Effector memory CD4-positive, alpha-beta T cell (primary cell): ENCODE data around the gene R3HDM2.

Source experiments
- DNase-seq, 3 donors: peaks; one replicate each; pipeline ENCODE4 v3.0.0-alpha.2; 2020
- H3K27ac ChIP-seq: 2 replicates; pipeline ENCODE4 v1.7.0; 2013; ENCODE audit warnings: mild to moderate bottlenecking, low read length, moderate library complexity; ENCODE audit not compliant: insufficient read depth, poor library complexity, severe bottlenecking
- H3K27me3 ChIP-seq: replicated peaks from 2 replicates; pipeline ENCODE4 v1.7.0; 2013; ENCODE audit warnings: mild to moderate bottlenecking, low read length; ENCODE audit not compliant: insufficient read depth, control insufficient read depth, poor library complexity, severe bottlenecking
- H3K36me3 ChIP-seq: 2 replicates; pipeline ENCODE4 v1.7.0; 2013; ENCODE audit warnings: mild to moderate bottlenecking, low read length, moderate library complexity; ENCODE audit not compliant: control insufficient read depth, insufficient read depth
- H3K4me1 ChIP-seq: 2 replicates; pipeline ENCODE4 v1.7.0; 2013; ENCODE audit warnings: low read length, mild to moderate bottlenecking; ENCODE audit not compliant: control insufficient read depth, insufficient read depth, poor library complexity, severe bottlenecking
- H3K4me3 ChIP-seq: 2 replicates; pipeline ENCODE4 v1.7.0; 2013; ENCODE audit warnings: low read length, low read depth, mild to moderate bottlenecking; ENCODE audit not compliant: insufficient read depth, poor library complexity, severe bottlenecking
- H3K9me3 ChIP-seq: 2 replicates; pipeline ENCODE4 v1.7.0; 2013; ENCODE audit warnings: mild to moderate bottlenecking, low read length, moderate library complexity; ENCODE audit not compliant: control insufficient read depth
- total RNA-seq, 3 donors: gene quantifications; one replicate each; lab custom pipeline; 2026; lab: John Stamatoyannopoulos, UW

Gene R3HDM2
- 36.7 to 50.7 (median 39.7) reads per million in 3 donors for total RNA-seq

- Histone ChIP-seq H3K27me3 (no peaks in the 10 kb centered on the region), H3K36me3 (no peaks in the 10 kb centered on the region), H3K4me1 (peaks cover 13% of the 10 kb centered on the region)
These were observed at the start of gene R3HDM2 for GRCh38 chr12:57430931-57431566. TSS of gene R3HDM2 (minus strand) at chr12:57431043. CDS start at chr12:57310428, 120,615 bp downstream.

GRCh38 chr12:57479376-57480115, 48.7 kb upstream of the R3HDM2 start, which contains the start of gene ARHGAP9:
TSS of gene ARHGAP9 (minus strand) at chr12:57479866. CDS start at chr12:57479406, 460 bp downstream.
- H3K9me3 ChIP-seq = no peaks in the 10 kb centered on the region
- peaks cover 8% of the 10 kb centered on the region for H3K36me3 ChIP-seq
- no peaks in the 10 kb centered on the region for H3K27me3 ChIP-seq
- peak within 1 kb of the TSS; percentile 90 for H3K27ac ChIP-seq
- H3K4me3 ChIP-seq = peak within 1 kb of the TSS; percentile 26
- H3K4me1 ChIP-seq = peaks cover 52% of the 10 kb centered on the region
- peak; percentile 51 to 57 (median 57) for DNase-seq

More at GRCh38 chr12:57430931-57431566, at the start of gene R3HDM2:
- Histone ChIP-seq H3K4me3 (peak within 1 kb of the TSS; percentile 50), H3K27ac (peak within 1 kb of the TSS; percentile 84), H3K9me3 (no peaks in the 10 kb centered on the region)
- DNase-seq = peak; percentile 88 to 92 (median 92)

- H3K4me3 ChIP-seq = peak overlapping the region; percentile 26
- H3K27ac ChIP-seq = peak overlapping the region; percentile 90
- H3K27me3 ChIP-seq = no peaks in the 10 kb centered on the region
- no peaks in the 10 kb centered on the region for H3K9me3 ChIP-seq
- no peak for DNase-seq
- peaks cover 14% of the 10 kb centered on the region for H3K36me3 ChIP-seq
- peaks cover 52% of the 10 kb centered on the region for H3K4me1 ChIP-seq
These were observed 48.2 kb upstream of the R3HDM2 start for GRCh38 chr12:57479043-57479375.

GRCh38 chr12:57477710-57478681, 47.2 kb upstream of the R3HDM2 start:
- peaks cover 22% of the 10 kb centered on the region for H3K36me3 ChIP-seq
- H3K4me3 ChIP-seq = peak overlapping the region; percentile 75
- H3K9me3 ChIP-seq = no peaks in the 10 kb centered on the region
- peak; percentile 49 to 67 (median 59) for DNase-seq
- H3K27ac ChIP-seq = peak overlapping the region; percentile 90
- H3K27me3 ChIP-seq = no peaks in the 10 kb centered on the region
- H3K4me1 ChIP-seq = peaks cover 52% of the 10 kb centered on the region

- Histone ChIP-seq H3K4me1 (peaks cover 52% of the 10 kb centered on the region), H3K36me3 (peaks cover 30% of the 10 kb centered on the region), H3K9me3 (no peaks in the 10 kb centered on the region), H3K4me3 (peak overlapping the region; percentile 75), H3K27me3 (no peaks in the 10 kb centered on the region), H3K27ac (peak overlapping the region; percentile 90)
- no peak for DNase-seq
These were observed 46.3 kb upstream of the R3HDM2 start for GRCh38 chr12:57476993-57477709.

GRCh38 chr12:57476162-57476992, 45.5 kb upstream of the R3HDM2 start:
- Histone ChIP-seq H3K4me3 (peak overlapping the region; percentile 75), H3K4me1 (peaks cover 52% of the 10 kb centered on the region), H3K9me3 (no peaks in the 10 kb centered on the region), H3K27me3 (no peaks in the 10 kb centered on the region), H3K36me3 (peaks cover 37% of the 10 kb centered on the region), H3K27ac (peak overlapping the region; percentile 90)
- DNase-seq = peak; percentile 31 to 51 (median 35)

- Histone ChIP-seq H3K27ac (peak overlapping the region; percentile 90), H3K36me3 (peaks cover 45% of the 10 kb centered on the region), H3K27me3 (no peaks in the 10 kb centered on the region)
These were observed 44.7 kb upstream of the R3HDM2 start for GRCh38 chr12:57475271-57476161.

GRCh38 chr12:57474862-57475261, 44.0 kb upstream of the R3HDM2 start:
- no peak for DNase-seq
- no peaks in the 10 kb centered on the region for H3K9me3 ChIP-seq
- peaks cover 52% of the 10 kb centered on the region for H3K36me3 ChIP-seq
- no peak overlapping the region for H3K27ac ChIP-seq
- H3K4me1 ChIP-seq = peaks cover 40% of the 10 kb centered on the region
- no peak overlapping the region for H3K4me3 ChIP-seq
- no peaks in the 10 kb centered on the region for H3K27me3 ChIP-seq

More at GRCh38 chr12:57475271-57476161, 44.7 kb upstream of the R3HDM2 start:
- H3K4me1 ChIP-seq = peaks cover 44% of the 10 kb centered on the region
- H3K9me3 ChIP-seq = no peaks in the 10 kb centered on the region
- no peak for DNase-seq
- peak overlapping the region; percentile 75 for H3K4me3 ChIP-seq
